Daoy (cell line): ENCODE measurements around the gene CD79B. TPM values are rescaled to one million over a fixed set of nuclear protein-coding genes. Genes with fewer than 3 reads are reported as not detected.

Experiments used
- DNase-seq: peaks from one replicate; pipeline ENCODE4 v3.0.0-alpha.2; 2015; ENCODE audit warnings: low read depth
- total RNA-seq: library from RNA; depleted of rRNA; stranded (reverse); fragments of >200 nt; shearing (Covaris generic); gene quantifications from 2 replicates; pipeline ENCODE4 v1.2.3, GENCODE V29; 2014; rRNA removed

Gene CD79B
- 2.6 TPM in 1 of 2 replicates, not detected in the other for total RNA-seq

DNA sequence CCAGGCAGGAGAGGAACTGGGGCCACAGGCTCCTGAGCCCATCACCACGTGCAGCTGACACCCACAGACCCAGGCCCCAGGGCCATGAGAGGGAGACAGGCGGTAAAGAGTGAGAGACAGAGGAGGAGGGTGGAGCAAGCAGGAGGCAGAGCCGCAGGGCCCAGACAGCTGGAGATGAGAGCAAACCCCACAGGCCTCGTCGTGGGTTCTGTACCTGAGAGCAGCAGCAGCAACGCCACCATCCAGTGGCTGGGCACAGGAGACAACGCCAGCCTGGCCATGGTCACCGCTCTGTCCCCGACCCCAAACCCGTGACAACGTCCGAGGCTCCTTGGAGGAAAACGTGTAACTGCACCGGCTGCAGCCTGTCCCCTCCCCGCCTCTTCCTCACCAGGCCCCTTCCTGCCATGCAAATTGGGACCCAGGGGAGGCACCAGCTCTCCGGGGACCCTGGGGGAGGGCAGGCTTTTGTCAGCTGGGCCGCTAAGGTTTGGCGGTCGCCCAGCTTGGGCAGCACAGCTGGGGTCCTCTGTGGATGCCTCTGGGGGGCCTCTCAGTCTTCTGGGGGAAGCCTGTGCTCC, at the start of gene CD79B:
Gene CD79B, minus strand, starts transcription at position 351 of the 581 bp plus-strand sequence. Its CDS starts 70 bp downstream, at position 281.
- DNase-seq = no peak

DNA sequence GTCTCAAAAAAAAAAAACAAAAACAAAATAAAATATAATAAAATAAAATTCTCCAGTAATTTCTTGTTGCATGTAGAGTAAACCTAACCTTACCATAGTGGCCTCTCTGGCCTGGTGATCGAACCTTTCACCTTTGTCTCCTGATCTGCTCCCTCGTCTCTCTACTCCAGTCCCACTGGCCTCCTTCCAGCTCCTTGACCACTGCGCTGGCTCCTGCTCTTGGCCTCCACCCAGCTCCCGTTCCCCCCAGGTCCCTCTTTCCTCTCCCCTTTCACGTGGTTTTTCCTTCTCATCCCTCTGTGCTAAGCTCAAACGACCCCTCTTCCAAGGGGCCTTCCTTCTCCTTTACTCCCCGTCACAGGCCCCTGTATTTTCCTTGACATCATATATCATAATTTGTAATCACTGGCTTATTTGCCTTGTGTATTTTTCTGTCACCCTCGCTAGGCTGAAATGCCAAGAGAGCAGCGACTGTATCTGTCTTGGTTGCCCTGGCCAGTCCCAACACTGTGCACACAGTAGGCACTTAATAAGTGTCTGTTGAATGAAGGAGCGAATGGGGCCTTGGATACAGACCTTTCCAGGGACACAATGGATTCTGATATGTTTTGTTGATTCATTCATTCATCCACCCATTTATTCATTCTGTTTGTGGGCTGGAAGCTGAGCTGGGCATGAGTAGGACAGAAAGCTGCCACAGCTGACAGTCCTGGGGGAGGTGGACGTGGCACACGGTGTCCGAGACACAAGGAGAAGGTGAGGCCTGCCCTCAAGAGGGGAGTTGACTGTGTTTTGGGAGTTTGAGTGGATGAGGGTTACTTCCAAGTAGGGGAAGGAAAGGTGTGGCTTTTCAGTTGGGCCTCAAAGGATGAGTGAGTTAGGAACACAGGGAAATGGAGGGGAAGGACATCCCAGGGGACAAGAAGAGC, 46.4 kb upstream of the CD79B start:
- no peak for DNase-seq

DNA sequence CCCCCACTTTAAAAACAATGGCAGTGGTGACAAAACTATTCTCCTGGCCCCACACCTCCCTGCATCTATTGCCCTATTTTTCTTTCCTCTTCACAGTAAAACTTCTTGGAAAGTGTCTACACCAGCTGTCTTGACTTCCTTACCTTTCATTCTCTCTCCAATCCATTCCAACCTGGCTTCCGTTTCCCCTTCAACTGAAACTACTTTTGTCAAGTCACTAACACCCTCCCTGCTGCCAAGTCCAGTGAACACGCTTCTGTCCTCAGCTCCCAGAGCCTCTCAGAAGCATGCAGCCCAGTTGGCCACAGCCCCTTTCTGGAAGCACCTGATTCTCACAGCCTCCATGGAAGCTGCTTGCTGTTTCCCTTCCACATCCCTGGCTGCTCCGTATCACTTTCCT, 44.6 kb upstream of the CD79B start:
- no peak for DNase-seq

DNA sequence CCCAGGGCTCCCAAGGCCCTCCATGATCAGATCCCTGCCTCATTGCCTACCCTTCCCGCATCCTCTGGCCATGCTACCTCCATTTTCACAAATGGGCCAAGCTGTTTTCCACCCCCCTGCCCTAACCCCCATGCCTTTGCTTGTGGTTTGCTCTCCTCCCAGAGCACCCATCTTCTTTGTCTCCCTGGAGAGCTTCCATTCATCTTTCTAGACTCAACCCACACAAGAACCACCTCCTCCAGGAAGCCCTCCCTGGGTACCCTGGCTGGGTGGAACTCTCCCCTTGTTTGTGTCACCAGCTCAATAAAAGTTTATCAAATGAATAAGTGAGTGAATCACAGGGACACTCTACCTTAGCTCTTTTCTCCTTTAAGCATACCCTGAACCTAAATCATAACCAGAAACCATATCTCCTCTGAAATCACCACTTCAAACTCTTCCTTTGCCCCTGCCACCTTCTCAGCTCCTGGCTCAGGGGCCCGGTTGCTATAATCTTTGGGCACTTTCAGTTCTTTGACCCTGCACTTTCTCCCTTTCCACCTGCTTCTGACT, 43.5 kb upstream of the CD79B start:
- DNase-seq = no peak

DNA sequence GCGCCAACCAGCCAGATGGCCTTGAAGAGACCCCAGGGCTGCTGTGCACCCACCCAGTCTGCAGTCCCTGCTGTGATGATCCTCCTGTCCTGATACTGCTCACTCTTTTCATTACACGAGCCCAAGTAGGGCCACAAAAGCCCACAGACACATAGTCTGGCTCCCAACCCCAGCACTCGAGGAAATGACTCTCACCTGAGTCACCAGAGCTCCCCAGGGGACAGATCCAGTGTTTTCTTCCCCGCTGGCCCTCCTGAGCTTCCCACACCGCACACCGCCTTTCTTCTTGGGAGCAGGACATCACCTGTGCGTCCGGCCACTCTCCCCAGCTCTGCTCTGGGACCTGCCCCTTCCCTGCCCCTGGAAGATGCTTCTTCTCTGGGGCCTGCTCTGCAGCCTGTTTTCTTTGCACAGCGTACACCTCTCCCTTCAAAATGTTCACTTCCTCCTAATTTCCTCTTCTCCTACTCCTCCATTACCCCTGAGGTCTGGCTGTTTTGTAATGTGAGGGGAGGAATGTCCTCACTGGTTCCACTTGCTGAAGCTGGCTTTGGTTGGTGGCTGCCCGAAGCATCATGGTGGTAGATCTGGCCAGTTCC, 42.6 kb upstream of the CD79B start:
- peak; percentile 88 for DNase-seq

DNA sequence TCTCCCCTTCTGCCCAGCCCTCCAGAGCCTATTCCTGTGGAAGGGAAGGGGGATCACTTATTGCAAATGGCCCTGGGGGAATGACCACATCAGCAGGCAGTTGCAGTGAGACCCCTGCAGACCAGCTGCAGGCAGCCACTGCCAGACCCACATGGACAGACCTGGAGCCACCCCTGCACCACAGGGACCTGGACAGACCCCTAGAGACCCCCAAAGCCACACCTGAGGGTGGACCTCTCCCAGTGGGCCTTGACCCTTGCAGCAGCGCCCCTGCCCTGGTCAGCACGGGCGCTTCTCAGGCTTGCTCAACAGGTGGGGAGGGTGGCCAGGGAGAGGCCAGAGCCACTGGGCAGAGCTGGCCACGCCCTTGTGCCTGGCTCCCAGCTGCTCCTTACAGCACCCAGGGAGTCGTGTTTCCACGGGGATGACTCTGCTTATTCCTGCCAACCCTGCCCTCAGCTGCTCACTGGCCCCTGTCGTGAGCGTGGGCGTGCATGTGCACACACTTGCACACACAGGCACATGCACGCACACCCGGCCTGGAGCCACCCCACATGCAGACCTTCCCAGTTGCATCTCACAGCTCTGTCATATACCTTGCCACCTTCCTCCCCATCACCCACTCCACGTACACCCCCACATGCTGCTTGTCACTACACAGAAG, 41.9 kb upstream of the CD79B start:
- peak; percentile 53 for DNase-seq

DNA sequence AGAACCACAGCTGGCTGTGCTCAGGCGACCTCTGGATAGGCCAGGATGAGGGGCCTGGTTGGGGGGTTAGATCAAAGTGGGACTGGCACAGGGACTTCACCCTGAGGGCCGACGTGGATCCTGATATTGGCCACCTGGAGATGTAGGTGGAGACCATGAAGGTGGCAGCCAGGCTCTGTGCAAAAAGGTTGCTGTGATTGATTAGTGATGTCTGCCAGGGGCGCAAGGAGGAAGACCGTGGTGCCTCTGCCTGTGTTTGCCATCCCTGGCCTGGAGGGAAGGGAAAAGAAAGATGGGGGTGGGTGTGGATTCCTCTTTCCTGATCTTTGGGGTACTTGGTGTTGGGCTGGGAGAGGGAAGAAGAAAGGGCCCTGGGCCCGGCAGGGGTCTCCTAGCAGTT, 41.1 kb upstream of the CD79B start:
- no peak for DNase-seq

DNA sequence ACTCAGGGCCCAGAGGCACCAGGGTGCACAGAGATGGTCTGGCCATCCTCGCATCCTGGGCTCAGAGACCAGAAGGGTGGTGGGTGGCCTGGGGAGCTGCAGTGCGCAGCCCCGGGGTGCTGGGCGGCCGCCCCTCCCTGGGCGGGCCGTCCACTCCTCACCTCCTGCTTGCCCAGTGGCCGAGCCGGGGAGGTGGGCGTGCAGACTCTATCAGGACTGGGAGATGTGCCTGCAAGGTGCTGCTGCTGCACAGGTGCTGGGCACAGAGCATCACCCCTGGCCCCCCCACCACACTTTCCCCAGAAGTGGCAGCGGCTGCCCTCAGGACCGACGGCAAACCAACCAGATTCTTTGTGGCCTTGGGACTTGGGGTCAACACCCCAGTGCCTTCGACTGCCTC, 40.7 kb upstream of the CD79B start, which contains the start of gene SCN4A:
Gene SCN4A, minus strand, starts transcription at position 123 of the 400 bp plus-strand sequence. Its CDS starts 77 bp downstream, at position 46.
- no peak for DNase-seq

DNA sequence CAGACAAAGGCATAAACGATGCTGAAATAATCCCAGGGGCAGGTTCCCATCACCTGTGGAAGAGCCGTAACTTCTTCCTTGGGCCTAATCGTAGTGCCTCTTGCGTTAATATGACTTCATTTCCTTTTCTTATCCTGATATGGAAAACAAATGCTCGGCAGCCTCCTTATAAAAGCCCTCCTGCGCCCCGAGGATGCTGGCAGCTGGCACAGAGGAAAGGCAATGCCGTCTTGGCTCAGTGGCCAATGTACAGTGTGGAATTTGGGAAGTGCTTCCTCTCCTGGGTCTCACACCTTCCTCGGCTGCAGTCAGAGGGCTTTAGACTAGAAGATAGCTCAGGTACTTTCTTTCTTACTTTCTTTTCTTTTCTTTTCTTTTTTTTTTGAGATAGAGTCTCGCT, 37.1 kb upstream of the CD79B start:
- DNase-seq = no peak

DNA sequence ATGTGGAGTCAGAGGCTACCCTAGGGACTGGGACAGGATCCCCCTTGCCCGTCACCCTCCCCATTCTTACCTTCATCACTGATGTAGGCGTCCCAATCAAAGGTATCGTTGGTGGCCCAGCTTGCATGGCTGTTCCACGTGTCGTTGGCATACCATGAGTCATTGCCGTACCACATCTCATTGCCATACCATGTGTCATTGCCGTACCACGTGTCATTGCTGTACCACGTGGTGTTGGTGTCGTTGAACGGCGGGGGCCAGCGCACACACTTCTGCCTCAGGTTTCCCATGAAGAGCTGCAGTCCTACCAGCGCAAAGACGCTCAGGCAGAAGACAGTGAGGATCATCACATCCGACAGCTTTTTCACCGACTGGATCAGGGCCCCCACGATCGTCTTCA, 35.8 kb upstream of the CD79B start:
- peak; percentile 49 for DNase-seq

DNA sequence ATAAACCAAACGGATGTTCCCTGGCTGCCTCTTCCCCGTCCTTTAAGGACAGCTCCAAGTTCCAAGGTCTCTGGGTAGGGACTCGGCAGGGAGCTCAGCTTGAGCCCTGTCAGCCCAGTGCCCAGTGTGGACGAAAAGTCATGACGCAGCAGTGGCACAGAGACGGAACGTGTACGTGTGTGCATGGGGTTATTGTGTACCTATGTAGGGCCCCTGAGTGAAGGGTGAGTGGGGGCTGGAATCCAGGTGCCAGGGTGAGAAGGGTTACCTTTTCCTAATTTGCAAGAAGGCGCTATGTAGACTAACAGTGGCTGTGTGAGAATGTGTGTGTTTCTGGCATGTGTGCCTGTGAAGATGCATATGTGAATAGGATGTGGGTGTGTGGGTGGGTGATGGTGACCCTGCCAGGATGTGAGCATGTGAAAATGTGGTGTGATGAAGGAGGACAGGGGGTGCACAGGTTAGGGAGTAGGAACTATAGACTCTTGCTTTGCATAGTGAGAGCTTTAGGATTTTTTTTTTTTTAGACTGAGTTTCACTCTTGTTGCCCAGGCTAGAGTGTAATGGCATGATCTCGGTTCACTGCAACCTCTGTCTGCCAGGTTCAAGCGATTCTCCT, 34.6 kb upstream of the CD79B start:
- no peak for DNase-seq

DNA sequence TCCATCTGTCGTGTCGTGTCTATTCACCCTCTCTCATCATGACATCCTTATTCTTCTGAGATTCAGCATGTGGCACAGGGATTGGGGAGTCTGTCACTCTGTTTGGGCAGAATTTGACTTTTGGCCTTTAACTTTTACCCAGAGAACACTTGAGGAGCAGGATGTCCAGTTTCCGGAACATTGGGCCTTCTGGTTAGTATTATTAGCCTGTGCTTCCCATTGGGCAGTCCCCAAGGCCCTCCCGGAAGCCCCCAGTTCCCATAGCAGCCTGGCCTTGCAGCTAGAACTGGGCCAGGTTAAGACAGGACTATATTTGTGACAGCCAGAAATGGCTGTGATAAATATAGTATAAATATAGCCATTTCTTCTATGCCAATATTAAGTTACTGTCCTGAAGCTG, 31.0 kb upstream of the CD79B start:
- DNase-seq = no peak

DNA sequence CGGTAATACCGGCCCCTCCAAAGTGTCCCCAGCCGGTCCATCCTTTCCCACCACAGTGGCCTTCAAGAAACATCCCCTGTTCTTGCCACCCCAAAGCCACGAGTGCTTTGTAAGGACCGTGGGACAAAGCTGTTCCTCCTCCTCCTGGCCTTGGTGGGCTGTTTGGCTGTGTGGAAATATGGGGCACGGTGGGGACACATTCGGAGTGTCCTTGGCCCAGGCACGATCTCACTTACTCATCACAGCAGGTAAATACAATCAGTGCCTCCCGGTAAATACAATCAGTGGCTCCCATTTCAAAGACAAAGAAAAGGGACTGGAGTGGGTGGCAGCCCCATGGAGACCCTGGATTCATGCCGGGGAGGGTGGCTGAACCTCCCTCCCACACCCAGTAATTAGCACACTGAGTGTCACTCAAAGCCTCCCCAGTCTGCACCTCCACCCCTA, 30.2 kb upstream of the CD79B start:
- no peak for DNase-seq

DNA sequence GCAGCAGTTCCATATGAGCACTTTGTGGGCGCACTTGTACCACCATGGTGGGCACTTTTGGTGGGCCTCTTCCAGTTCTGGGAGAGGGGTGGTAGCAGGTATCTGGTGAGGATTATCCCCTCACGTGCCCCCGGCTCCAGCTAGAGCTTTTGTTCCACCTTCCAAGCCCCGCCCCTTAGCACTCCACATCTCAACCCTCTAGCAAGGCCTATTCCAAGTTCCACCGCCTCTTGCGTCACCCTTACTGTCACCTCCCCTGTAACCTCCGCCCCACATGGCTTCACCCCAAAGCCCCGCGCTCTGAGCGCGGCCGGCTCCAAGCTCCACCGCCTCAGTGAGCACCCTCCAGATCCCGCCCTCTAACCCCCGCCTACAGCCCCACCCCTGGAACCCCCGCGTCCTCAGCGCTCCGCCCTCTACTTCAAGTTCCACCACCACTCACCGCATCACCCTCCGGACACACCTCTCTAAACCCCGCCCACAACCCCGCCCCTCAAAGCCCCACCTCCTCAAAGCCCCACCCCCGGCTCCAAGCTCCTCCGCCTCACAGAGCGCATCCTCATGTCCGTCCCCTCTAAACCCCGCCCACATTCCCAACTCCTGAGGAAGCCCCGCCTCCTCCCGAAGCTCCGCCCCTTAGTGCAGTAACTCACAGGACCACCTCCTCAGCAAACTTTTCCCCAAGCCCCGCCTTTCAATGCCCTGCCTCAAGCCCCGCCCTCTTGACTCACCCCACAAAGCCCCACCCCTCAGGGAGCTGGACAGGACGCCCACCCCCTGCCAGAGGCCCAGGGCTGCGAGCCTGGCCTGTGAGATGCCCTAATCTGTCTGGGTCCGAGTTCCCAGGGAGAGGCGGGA, 29.5 kb upstream of the CD79B start:
- DNase-seq = peak; percentile 66

DNA sequence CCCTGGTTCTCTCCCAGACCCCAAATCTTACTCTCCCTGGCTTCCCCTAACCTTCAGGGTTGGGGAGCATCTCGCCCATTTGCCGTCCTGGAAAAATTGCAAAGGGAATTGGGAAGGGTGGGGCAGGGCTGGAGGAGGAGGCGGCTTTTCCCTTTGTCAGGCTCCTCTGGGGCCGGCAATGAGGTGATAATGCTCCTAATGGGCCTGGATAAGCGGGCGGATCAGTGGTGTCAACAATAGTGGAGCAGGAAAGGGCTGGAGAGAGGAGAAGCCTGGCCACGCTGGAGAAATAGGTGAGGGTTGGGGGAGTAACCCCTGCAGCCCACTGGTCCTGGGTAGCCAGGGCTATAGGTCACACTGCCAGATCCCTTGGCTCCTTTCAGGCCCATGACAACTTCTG, 28.3 kb upstream of the CD79B start:
- no peak for DNase-seq

DNA sequence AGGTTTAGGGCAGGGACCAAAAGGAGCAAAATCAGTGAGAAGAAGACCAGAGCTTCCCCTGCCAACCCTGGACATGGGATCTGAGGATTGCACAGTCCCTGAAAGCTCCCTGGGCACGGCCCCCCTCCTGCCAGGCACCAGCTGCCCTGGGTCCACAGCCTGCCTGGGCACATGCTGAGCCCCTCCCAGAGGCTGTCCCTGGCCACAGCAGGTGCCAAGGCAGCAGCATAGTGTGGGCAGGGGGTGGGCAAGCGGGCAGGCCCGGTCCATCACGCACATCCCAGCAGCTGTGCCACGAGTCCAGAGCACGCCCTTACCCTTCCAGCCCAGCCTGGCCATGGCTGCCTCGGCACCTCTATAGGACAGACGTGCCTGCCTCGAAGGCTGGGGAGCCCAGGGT, 27.9 kb upstream of the CD79B start:
- no peak for DNase-seq

DNA sequence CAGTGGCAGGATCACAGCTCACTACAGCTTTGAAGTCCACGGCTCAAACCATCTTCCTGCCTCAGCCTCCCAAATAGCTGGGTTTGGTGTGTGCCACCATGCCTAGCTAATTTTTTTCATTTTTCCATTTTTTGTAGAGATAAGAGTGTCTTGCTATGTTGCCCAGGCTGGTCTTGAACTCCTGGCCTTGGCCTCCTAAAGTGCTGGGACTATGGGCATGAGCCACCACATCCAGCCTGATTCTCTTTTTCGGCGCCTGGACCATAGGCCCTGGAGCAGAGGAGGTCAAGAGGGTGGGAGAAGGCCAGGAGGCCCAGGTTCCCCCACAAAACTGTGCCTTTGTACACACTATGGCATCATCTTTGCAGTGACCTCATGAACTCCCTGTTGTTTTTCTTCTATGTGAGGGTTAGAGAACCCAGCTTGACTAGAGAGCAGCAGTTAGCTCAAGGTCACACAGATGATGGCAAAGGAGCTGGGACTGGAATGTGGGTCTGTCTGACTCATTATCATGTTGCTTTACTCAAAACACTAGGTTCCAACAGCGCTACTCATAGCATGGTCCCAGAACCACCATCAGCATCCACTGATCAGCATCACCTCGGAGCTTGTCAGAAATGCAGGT, 24.3 kb upstream of the CD79B start:
- DNase-seq = no peak

DNA sequence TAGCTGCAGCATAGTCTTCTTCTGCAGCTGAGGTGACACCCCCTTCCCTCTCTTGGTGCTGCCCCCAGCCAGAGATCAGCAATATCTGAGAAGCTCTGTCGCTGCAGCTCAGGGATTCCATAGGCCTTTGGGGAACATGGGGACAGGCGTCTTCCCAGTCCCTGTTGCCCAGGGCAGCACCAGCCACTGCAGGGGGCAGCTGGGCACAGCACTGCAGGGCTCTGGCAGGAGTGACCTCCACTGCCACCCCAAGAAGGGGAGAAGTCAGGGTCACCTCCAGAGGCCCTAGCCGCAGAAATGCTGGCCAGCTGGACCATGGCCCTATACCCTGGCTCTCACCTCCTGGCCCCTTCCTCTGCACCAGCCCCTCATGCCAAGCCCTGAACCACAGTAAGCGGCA, 23.7 kb upstream of the CD79B start:
- DNase-seq = no peak

DNA sequence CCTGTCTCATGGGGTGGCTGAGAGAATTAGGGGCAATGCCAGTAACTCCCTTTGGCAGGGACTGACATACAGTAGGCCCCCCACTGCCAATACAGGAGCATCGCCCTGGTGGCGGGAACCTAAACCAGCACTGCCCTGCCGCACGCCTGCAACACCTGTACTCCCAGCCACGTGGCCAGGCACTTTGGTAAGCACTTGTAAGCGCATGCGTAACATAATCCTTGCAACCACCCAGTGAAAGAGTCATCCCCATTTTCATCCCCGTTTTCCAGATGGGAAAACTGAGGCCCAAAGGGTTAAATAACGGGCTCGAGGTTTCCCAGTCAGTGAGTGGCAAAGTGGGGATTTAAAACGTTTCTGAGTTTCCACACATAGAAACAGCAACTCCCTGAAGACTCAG, 23.1 kb upstream of the CD79B start:
- DNase-seq = no peak
